HK-2 (cell line): ENCODE data around the gene NT5DC3.

Experiments used
- DNase-seq: peaks from one replicate; pipeline ENCODE4 v3.0.0-alpha.2; 2018; ENCODE audit not compliant: unreplicated experiment

The NT5DC3 gene

DNA sequence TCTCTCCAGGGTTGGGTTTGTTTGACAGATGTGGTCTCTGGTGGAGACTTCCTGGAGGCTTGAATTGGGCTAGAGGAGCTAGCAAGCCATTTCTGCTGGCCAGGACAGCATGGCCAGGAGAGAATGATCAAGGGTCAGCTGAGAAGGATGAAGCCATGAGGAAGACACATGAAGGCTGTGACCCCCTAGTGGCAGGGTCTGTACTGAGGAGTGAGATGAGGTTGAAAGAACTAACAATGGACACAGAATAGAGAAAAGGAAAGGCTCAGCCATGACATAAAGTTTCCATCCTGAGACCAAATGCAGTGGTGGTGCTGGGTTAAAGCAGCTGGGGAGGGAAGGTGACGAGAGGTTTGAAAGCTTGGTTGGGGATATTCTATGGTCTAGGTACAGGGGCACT, 89.9 kb downstream of the NT5DC3 start:
- no peak for DNase-seq

DNA sequence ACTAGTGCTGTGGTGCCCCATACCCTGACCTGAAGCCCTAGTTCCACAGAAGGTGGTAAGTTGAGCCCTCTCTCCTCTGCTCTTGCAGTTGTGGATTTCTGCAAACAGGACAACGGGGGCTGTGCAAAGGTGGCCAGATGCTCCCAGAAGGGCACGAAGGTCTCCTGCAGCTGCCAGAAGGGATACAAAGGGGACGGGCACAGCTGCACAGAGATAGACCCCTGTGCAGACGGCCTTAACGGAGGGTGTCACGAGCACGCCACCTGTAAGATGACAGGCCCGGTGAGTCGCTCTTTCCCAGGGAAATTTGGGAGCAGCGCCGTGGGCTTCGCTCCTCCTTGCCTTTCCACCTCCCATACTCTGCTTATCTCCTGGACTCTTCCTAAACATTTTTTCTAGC, 92.2 kb downstream of the NT5DC3 start:
- no peak for DNase-seq

- DNase-seq = no peak
Observed at GRCh38 chr12:103748002-103748401, 93.0 kb downstream of the NT5DC3 start.

- DNase-seq = no peak
Observed at GRCh38 chr12:103745962-103746361, 95.1 kb downstream of the NT5DC3 start.

GRCh38 chr12:103743788-103744187, 97.2 kb downstream of the NT5DC3 start:
- DNase-seq = no peak

DNA sequence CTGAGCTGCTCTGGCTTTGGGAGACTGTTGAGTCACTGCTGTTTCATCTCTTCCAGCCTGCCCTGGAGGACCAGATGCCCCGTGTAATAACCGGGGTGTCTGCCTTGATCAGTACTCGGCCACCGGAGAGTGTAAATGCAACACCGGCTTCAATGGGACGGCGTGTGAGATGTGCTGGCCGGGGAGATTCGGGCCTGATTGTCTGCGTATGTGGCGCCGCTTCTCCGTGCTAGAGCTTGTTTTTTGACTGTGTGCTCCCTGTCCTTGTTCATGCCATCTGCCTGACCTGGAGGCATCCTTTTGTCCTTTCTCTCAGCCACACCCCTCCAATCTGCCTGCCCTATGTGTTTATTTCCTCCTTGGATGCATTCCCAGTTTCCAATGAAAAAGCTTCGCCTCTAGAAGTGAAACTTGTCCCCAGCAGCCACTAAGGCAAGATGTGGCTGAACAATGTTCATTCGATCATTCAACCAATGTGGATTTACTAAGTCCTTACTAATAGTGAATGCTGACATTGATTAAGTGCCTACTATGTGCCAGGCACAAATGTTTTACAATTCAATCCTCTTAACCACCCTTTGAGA, 98.6 kb downstream of the NT5DC3 start:
- no peak for DNase-seq

DNA sequence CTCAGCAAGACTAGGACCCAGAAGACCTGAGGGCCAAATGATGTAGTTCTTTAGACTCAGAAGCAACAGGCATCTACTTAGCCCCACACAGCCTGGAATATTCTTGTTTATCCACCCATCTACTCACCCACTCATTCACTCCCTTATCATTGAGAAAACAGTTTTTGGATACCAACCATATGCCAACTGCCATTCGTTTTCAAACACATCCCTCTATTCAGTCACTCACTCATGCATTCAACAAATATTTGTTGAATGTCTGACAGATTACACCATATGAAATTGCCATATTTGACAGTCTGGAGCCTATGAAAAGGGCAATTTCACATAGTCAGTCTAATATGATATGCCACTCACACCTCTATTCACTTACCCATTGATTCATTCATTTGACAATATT, 103.2 kb downstream of the NT5DC3 start:
- DNase-seq = no peak

GRCh38 chr12:103736572-103736971, 104.5 kb downstream of the NT5DC3 start:
- DNase-seq = no peak

DNA sequence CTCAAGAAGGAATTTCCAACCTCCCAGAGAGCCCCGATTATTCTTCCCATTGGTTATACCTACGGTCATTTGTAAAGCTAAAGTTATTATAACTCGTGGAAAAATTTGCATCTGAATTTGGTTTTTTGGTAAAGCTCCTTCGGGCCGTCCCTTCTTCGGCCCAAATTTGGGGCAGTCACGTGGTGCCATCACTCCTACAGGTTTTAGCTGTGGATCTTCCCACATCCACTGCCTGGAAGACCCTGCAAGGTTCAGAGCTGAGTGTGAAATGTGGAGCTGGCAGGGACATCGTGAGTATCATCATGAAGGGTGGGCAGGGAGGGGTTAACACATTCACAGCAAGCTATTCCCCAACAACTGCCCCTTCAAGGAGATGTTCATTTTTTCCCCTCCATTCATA, 105.7 kb downstream of the NT5DC3 start:
- DNase-seq = no peak

- DNase-seq = no peak
Observed at GRCh38 chr12:103734863-103735262, 106.2 kb downstream of the NT5DC3 start.

DNA sequence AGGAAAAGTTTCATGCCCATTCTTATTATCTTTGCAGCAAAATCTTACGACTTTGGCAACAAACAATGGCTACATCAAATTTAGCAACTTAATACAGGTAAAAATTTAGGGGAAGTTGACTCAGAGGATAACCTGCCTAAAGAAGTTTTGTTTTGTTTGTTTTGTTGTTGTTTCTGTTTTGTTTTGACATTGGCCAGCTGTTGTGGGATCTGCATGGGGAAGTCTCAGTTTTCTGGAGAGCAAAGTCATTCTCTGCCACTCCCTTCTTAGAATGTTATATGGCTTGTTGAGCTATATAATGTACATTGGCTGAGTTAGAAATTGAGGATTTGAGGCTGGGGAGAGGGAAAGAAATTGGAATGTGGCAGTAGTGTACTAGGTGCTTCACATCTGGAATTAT, 109.5 kb downstream of the NT5DC3 start:
- no peak for DNase-seq

- DNase-seq = no peak
Observed at GRCh38 chr12:103729499-103729898, 111.5 kb downstream of the NT5DC3 start.

- DNase-seq = no peak
Observed at GRCh38 chr12:103728323-103728722, 112.7 kb downstream of the NT5DC3 start.

DNA sequence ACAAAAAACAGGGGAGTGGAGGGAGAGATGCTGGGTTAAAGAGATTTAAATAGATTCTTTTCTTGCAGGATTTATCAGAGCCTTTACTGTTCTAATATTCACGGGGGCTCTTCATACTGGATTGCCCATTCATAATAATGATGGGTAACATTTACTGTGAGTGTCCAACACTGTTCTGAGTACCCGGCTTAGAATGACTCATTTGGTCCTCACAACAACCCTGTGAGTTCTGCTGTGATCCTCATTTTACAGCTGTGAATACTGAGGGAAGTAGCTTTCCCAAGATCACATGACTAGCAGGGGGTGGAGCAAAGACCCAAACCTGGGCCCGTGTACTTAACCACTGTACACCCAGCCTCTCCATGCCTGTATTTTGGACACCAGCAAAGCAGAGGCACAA, 113.4 kb downstream of the NT5DC3 start:
- no peak for DNase-seq

GRCh38 chr12:103725398-103725797, 115.6 kb downstream of the NT5DC3 start:
- no peak for DNase-seq
